OCI-LY7 (cell line): ENCODE results near the gene CCDC92. TPM values are rescaled to one million over a fixed set of nuclear protein-coding genes. Genes with fewer than 3 reads are reported as not detected.

Experiments used
- BruUV-seq: library from RNA; stranded (reverse); fragments of 400-500 nt; replicated peaks from 2 replicates; lab custom pipeline; 2021; lab: Mats Ljungman, UMichigan
- CTCF ChIA-PET: fragments of 300-600 bp; sonication (Branson Sonifier 250); formaldehyde crosslinking; loops from one replicate; lab custom pipeline; 2022; ENCODE audit warnings: antibody characterized with exemption; ENCODE audit not compliant: unreplicated experiment; lab: Charles Lee
- POLR2A ChIA-PET: fragments of 300-600 bp; sonication (Branson Sonifier 250); formaldehyde crosslinking; loops from one replicate; lab custom pipeline; 2022; ENCODE audit warnings: antibody characterized with exemption; lab: Charles Lee
- DNase-seq: peaks from one replicate; pipeline ENCODE4 v3.0.0-alpha.2; 2015; ENCODE audit warnings: low spot score
- H2AFZ ChIP-seq: fragments of 200-600 bp; sonication (generic), shearing (Covaris generic); 2 replicates; pipeline ENCODE4 v1.6.1; 2014; ENCODE audit warnings: mild to moderate bottlenecking, antibody characterized with exemption, low read length, moderate library complexity
- H3K27ac ChIP-seq: fragments of 200-600 bp; sonication (generic); 2 replicates; pipeline ENCODE4 v1.5.1; 2014; ENCODE audit warnings: mixed run types, low read depth, mild to moderate bottlenecking, moderate library complexity, low read length, inconsistent platforms; ENCODE audit not compliant: poor library complexity, severe bottlenecking
- H3K36me3 ChIP-seq: fragments of 200-600 bp; sonication (generic); 2 replicates; pipeline ENCODE4 v1.6.1; 2014; ENCODE audit warnings: mild to moderate bottlenecking, antibody characterized with exemption, low read length, moderate library complexity, mixed read lengths; ENCODE audit not compliant: insufficient read depth
- H3K4me1 ChIP-seq: fragments of 200-600 bp; sonication (generic); 2 replicates; pipeline ENCODE4 v1.5.1; 2014; ENCODE audit warnings: mild to moderate bottlenecking, low read length; ENCODE audit not compliant: insufficient read depth, poor library complexity, severe bottlenecking
- H3K4me2 ChIP-seq: fragments of 200-600 bp; sonication (generic); 2 replicates; pipeline ENCODE4 v1.6.1; 2014; ENCODE audit warnings: mild to moderate bottlenecking, low read length
- H3K4me3 ChIP-seq: fragments of 200-600 bp; sonication (generic); 2 replicates; pipeline ENCODE4 v1.5.1; 2014; ENCODE audit warnings: mild to moderate bottlenecking, low read depth, low read length; ENCODE audit not compliant: poor library complexity, severe bottlenecking
- H3K79me2 ChIP-seq: fragments of 200-600 bp; sonication (generic); 2 replicates; pipeline ENCODE4 v1.6.1; 2016; ENCODE audit warnings: low read depth, mild to moderate bottlenecking, low read length, moderate library complexity, mixed read lengths; ENCODE audit not compliant: insufficient read depth
- H3K9me2 ChIP-seq: fragments of 200-600 bp; sonication (generic); 2 replicates; pipeline ENCODE4 v1.6.1; 2016; ENCODE audit warnings: mild to moderate bottlenecking, low read length, mixed read lengths; ENCODE audit not compliant: insufficient read depth
- H3K9me3 ChIP-seq: fragments of 200-600 bp; sonication (generic); 2 replicates; pipeline ENCODE4 v1.6.1; 2014; ENCODE audit warnings: mild to moderate bottlenecking, mixed run types, low read length, mixed read lengths
- H4K20me1 ChIP-seq: fragments of 200-600 bp; sonication (generic); 2 replicates; pipeline ENCODE4 v1.6.1; 2014; ENCODE audit warnings: mild to moderate bottlenecking, antibody characterized with exemption, low read length, moderate library complexity, mixed read lengths; ENCODE audit not compliant: insufficient read depth
- CTCF ChIP-seq: fragments of 200-600 bp; sonication (generic); conservative IDR thresholded peaks from 2 replicates; pipeline ENCODE4 v1.5.1; 2014; ENCODE audit warnings: mild to moderate bottlenecking, antibody characterized with exemption, low read length, moderate library complexity, mixed read lengths
- EZH2phosphoT487 ChIP-seq: fragments of 200-600 bp; sonication (generic); IDR thresholded peaks from 2 replicates; pipeline ENCODE4 v1.6.1; 2018; ENCODE audit warnings: low read depth, borderline replicate concordance, mild to moderate bottlenecking, mixed run types, antibody characterized with exemption, low read length, moderate library complexity, mixed read lengths
- intact Hi-C: fragments of 100-400 bp; cut with micrococcal nuclease; formaldehyde crosslinking; loops from one replicate; pipeline ENCODE4 v1.10.0; 2022; ENCODE audit not compliant: unreplicated experiment
- total RNA-seq, 2 experiments: library from RNA; depleted of rRNA in 1 of 2; stranded (reverse); fragments of >200 nt in 1 of 2; shearing (Covaris generic) in 1 of 2; gene quantifications; 2 replicates each; pipeline ENCODE4 v1.2.3, GENCODE V29; 2014 to 2022

The CCDC92 gene
- total RNA-seq, 2 experiments from 2014 or later = 3.1 to 12.3 TPM

- intact Hi-C loops = no loop called here
- ChIA-PET CTCF (no interaction called here), POLR2A (no interaction called here)
- no TSS peak for BruUV-seq
- no peaks in the 10 kb centered on the region for H4K20me1 ChIP-seq
- H3K9me3 ChIP-seq = no peaks in the 10 kb centered on the region
- H3K4me2 ChIP-seq = no peak overlapping the region
- no peak overlapping the region for H2AFZ ChIP-seq
- H3K36me3 ChIP-seq = no peaks in the 10 kb centered on the region
- no peak overlapping the region for H3K27ac ChIP-seq
- peak; percentile 16 for DNase-seq
- H3K9me2 ChIP-seq = no peaks in the 10 kb centered on the region
- H3K4me3 ChIP-seq = no peak overlapping the region
- H3K79me2 ChIP-seq = no peaks in the 10 kb centered on the region
- no peaks in the 10 kb centered on the region for H3K4me1 ChIP-seq
- TF ChIP-seq EZH2phosphoT487 (no peak), CTCF (no peak)
These were observed 38.5 kb downstream of the CCDC92 start for GRCh38 chr12:123934016-123934620.

DNA sequence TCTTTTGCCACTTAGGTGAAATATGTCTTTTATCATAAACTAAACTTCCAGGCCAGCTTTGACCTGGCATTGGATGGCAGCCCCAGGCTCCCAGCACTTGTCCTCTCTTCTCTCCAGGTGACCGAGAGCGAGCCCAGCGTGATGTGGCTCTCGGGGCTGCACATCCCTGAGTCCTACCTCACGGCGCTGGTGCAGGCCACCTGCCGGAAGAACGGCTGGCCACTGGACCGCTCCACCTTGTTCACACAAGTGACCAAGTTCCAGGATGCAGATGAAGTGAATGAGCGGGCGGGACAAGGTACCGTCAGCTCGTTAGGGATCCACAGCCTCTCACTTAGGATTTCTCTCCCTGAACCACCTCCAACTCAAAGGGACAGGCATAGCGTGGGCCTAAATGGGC is 39.4 kb downstream of the CCDC92 start:
- CTCF ChIA-PET = no interaction called here
- H3K9me3 ChIP-seq = no peaks in the 10 kb centered on the region
- H3K4me1 ChIP-seq = no peaks in the 10 kb centered on the region
- intact Hi-C loops = no loop called here
- no peak overlapping the region for H3K27ac ChIP-seq
- no peak overlapping the region for H3K4me2 ChIP-seq
- POLR2A ChIA-PET = interaction anchor here (1.2 kb wide), 1 partner anchor 15 kb away, joined by 3 read pairs; no protein-coding TSS in a partner anchor
- TF ChIP-seq CTCF (no peak), EZH2phosphoT487 (no peak)
- H3K9me2 ChIP-seq = no peaks in the 10 kb centered on the region
- no peak overlapping the region for H2AFZ ChIP-seq
- H4K20me1 ChIP-seq = no peaks in the 10 kb centered on the region
- H3K4me3 ChIP-seq = no peak overlapping the region
- BruUV-seq = no TSS peak
- H3K79me2 ChIP-seq = no peaks in the 10 kb centered on the region
- DNase-seq = no peak
- H3K36me3 ChIP-seq = no peaks in the 10 kb centered on the region

- Histone ChIP-seq H2AFZ (no peak overlapping the region), H3K36me3 (no peaks in the 10 kb centered on the region), H3K4me3 (no peak overlapping the region), H3K4me2 (no peak overlapping the region), H3K9me2 (no peaks in the 10 kb centered on the region), H3K4me1 (no peaks in the 10 kb centered on the region), H3K27ac (no peak overlapping the region), H3K9me3 (no peaks in the 10 kb centered on the region), H3K79me2 (no peaks in the 10 kb centered on the region), H4K20me1 (no peaks in the 10 kb centered on the region)
- intact Hi-C loops = no loop called here
- no peak for TF ChIP-seq EZH2phosphoT487
- TF ChIP-seq CTCF = no peak
- DNase-seq = no peak
- ChIA-PET CTCF (no interaction called here), POLR2A (interaction anchor here (0.7 to 1.2 kb wide), 2 partner anchors 14 to 208 kb away, joined by 3 to 4 read pairs; no protein-coding TSS in a partner anchor)
- no TSS peak for BruUV-seq
These were observed 40.8 kb downstream of the CCDC92 start for GRCh38 chr12:123931686-123932321.
